A549 treated with Hydrocortisone at 1 μM for 4 hours (cell line): ENCODE measurements around the gene RAB12. TPM values are rescaled to one million over a fixed set of nuclear protein-coding genes. Genes with fewer than 3 reads are reported as not detected.

ENCODE experiments used
- total RNA-seq: library from RNA; stranded (reverse); fragments of 200-300 nt; extraction: Qiagen RNA extraction; gene quantifications from 5 replicates; pipeline ENCODE4 v1.2.3, GENCODE V29; 2022

Gene RAB12
- total RNA-seq: 20.9 to 28.1 TPM (median 24.8 TPM) in 5 replicates

GRCh38 chr18:8608795-8609658 is at the start of gene RAB12:
RAB12 (plus strand) TSS chr18:8609437; CDS start chr18:8609440, 3 bp downstream.

Other genes with a start within 250 kb of the RAB12 start
- 47.6 to 59.3 TPM (median 56.0 TPM) in 5 replicates for gene MTCL1, start 96.1 kb downstream of the RAB12 start, total RNA-seq